GM12878 (cell line): ENCODE data around the gene SMG6. TPM values are rescaled to one million over a fixed set of nuclear protein-coding genes. Genes with fewer than 3 reads are reported as not detected.

Experiments used
- ATAC-seq: fragments of 200-7000 bp; cut with Tn5 transposase; 3 replicates; pipeline ENCODE4 v1.9.1; 2020; ENCODE audit warnings: mild to moderate bottlenecking, moderate library complexity
- BruUV-seq: library from RNA; stranded (reverse); fragments of 400-500 nt; replicated peaks from 2 replicates; lab custom pipeline; 2021; lab: Mats Ljungman, UMichigan
- CTCF ChIA-PET: fragments of 300-600 bp; sonication (Branson Sonifier 250); formaldehyde crosslinking; extraction: SDS; loops from one replicate; lab custom pipeline; 2021; ENCODE audit warnings: inconsistent platforms; lab: Yijun Ruan, JAX
- POLR2A ChIA-PET: fragments of 350-600 bp; formaldehyde crosslinking; extraction: SDS; loops from one replicate; lab custom pipeline; 2021; ENCODE audit warnings: inconsistent platforms; lab: Charles Lee
- RAD21 ChIA-PET: fragments of 300-600 bp; sonication (Branson Sonifier 250); formaldehyde crosslinking; loops from one replicate; lab custom pipeline; 2023; ENCODE audit warnings: antibody characterized with exemption; ENCODE audit not compliant: unreplicated experiment; lab: Charles Lee
- SMC1A ChIA-PET: fragments of 300-600 bp; sonication (Branson Sonifier 250); formaldehyde crosslinking; loops from one replicate; lab custom pipeline; 2023; ENCODE audit not compliant: unreplicated experiment, uncharacterized antibody; lab: Charles Lee
- DNase-seq: peaks from one replicate; pipeline ENCODE4 v3.0.0-alpha.2; 2011; ENCODE audit warnings: low read depth, low spot score
- FAIRE-seq: peaks from 3 replicates; lab custom pipeline; 2011; peaks lifted over from hg19 to GRCh38; lab: Jason Lieb, UNC
- H2AFZ ChIP-seq: 2 replicates; pipeline ENCODE4 v1.6.0; 2011; ENCODE audit warnings: low read depth, low read length, control low read depth; ENCODE audit not compliant: control insufficient read depth
- H3K27ac ChIP-seq: 2 replicates; pipeline ENCODE4 v1.5.1; 2011; ENCODE audit warnings: control low read depth; ENCODE audit not compliant: control insufficient read depth, insufficient read depth
- H3K27me3 ChIP-seq, 2 experiments: replicated peaks in 1 of 2; 2 replicates each; pipeline versions ENCODE4 v1.6.0 to v1.6.1; 2011; ENCODE audit warnings: low read length in 1 of 2; ENCODE audit not compliant: control insufficient read depth in 2 of 2, insufficient read depth in 2 of 2
- H3K36me3 ChIP-seq, 2 experiments: 2 replicates each; pipeline ENCODE4 v1.5.1; 2011; ENCODE audit warnings: low read length in 1 of 2; ENCODE audit not compliant: control insufficient read depth in 2 of 2, insufficient read depth in 2 of 2
- H3K4me1 ChIP-seq: 2 replicates; pipeline ENCODE4 v1.6.1; 2011; ENCODE audit warnings: mild to moderate bottlenecking, low read length, moderate library complexity, mixed read lengths; ENCODE audit not compliant: control insufficient read depth, insufficient read depth
- H3K4me2 ChIP-seq: 2 replicates; pipeline ENCODE4 v1.6.0; 2011; ENCODE audit warnings: control low read depth; ENCODE audit not compliant: control insufficient read depth, insufficient read depth
- H3K4me3 ChIP-seq: fragments of 200-600 bp; sonication (generic); 2 replicates; pipeline ENCODE4 v1.5.1; 2016
- H3K79me2 ChIP-seq: 2 replicates; pipeline ENCODE4 v1.6.0; 2011; ENCODE audit warnings: low read length; ENCODE audit not compliant: control insufficient read depth, insufficient read depth
- H3K9ac ChIP-seq: 2 replicates; pipeline ENCODE4 v1.8.0; 2011; ENCODE audit warnings: low read length, control low read depth, mixed read lengths; ENCODE audit not compliant: control insufficient read depth, insufficient read depth
- H3K9me3 ChIP-seq: replicated peaks from 3 replicates; pipeline ENCODE4 v1.5.1; 2011; ENCODE audit warnings: mild to moderate bottlenecking, low read length; ENCODE audit not compliant: control insufficient read depth, insufficient read depth
- H4K20me1 ChIP-seq: 2 replicates; pipeline ENCODE4 v1.6.0; 2011; ENCODE audit not compliant: control insufficient read depth, insufficient read depth
- CBFB ChIP-seq: IDR thresholded peaks from 2 replicates; pipeline ENCODE4 v1.6.1; 2016; ENCODE audit warnings: antibody characterized with exemption, low read depth
- CHD4 ChIP-seq: fragments of 200-600 bp; sonication (generic); IDR thresholded peaks from 2 replicates; pipeline ENCODE4 v1.6.1; 2016; ENCODE audit warnings: mild to moderate bottlenecking
- EGR1 ChIP-seq, 2 experiments: IDR thresholded peaks; 1 replicate in 1 of 2; 2 replicates in 1 of 2; pipeline ENCODE4 v1.6.1; 2011 to 2012; ENCODE audit warnings: low read depth in 2 of 2, low read length in 2 of 2, borderline replicate concordance in 1 of 2, mild to moderate bottlenecking in 1 of 2, moderate library complexity in 1 of 2
- FOXK2 ChIP-seq: fragments of 450-650 bp; IDR thresholded peaks from 2 replicates; pipeline ENCODE4 v1.6.1; 2017; ENCODE audit warnings: mild to moderate bottlenecking, moderate library complexity
- NFXL1 ChIP-seq: fragments of 450-650 bp; IDR thresholded peaks from 2 replicates; pipeline ENCODE4 v1.6.1; 2017; ENCODE audit warnings: antibody characterized with exemption, mild to moderate bottlenecking, borderline replicate concordance
- TAF1 ChIP-seq: IDR thresholded peaks from 2 replicates; pipeline ENCODE4 v1.6.1; 2011; ENCODE audit warnings: mild to moderate bottlenecking, low read depth, low read length, borderline replicate concordance
- TCF3 ChIP-seq: IDR thresholded peaks from 2 replicates; pipeline ENCODE4 v1.6.1; 2012; ENCODE audit warnings: low read depth, mild to moderate bottlenecking, low read length, borderline replicate concordance; ENCODE audit not compliant: insufficient read depth
- WGBS: methylation state at CpG from one replicate; pipeline ENCODE4 v1.1.6; 2016; ENCODE audit warnings: low lambda C conversion rate; ENCODE audit not compliant: insufficient replicate concordance, insufficient coverage; ENCODE audit errors: missing lambda C conversion rate; 5-methylcytosine and 5-hydroxymethylcytosine counted together
- in situ Hi-C: fragments of 300-500 bp; cut with MboI; formaldehyde crosslinking; loops from 9 replicates; pipeline ENCODE4 v1.14.3; 2018; ENCODE audit warnings: mixed read lengths
- intact Hi-C: fragments of 100-400 bp; cut with micrococcal nuclease; formaldehyde crosslinking; loops from one replicate; pipeline ENCODE4 v1.14.2; 2022; ENCODE audit not compliant: unreplicated experiment
- polyA plus RNA-seq, 11 experiments: library from polyadenylated mRNA; depleted of rRNA in 4 of 11; unstranded in 6 of 11; stranded (reverse) in 5 of 11; fragments of >200 nt; fragmentation: Nextera tagmentation in 4 of 11; fragmentation: Illumina TruSeq in 1 of 11; extraction: Ambion mirVana in 4 of 11; extraction: Trizol in 1 of 11; gene quantifications; 1 replicate in 1 of 11; 2 replicates in 10 of 11; pipeline versions ENCODE4 v1.2.1 to v1.2.3, GENCODE V29; 2011 to 2016; ENCODE audit warnings: inconsistent platforms in 2 of 11, missing spikeins in 2 of 11, low read depth in 1 of 11
- total RNA-seq, 4 experiments: library from RNA; depleted of rRNA in 3 of 4; stranded (reverse); fragments of >200 nt in 3 of 4; fragmentation: Illumina TruSeq in 1 of 4; extraction: Trizol in 1 of 4; gene quantifications; 2 replicates each; pipeline versions ENCODE4 v1.2.1 to v1.2.3, GENCODE V29; 2013 to 2021
- TF ChIP-seq, protein P1 (sequence below): fragments of 450-650 bp; IDR thresholded peaks from 2 replicates; pipeline ENCODE4 v1.6.1; 2016; ENCODE audit warnings: mild to moderate bottlenecking
- TF ChIP-seq, protein P2 (sequence below): fragments of 450-650 bp; IDR thresholded peaks from 2 replicates; pipeline ENCODE4 v1.6.1; 2014; ENCODE audit warnings: mild to moderate bottlenecking

SMG6 gene
- total and polyA plus RNA-seq, 10 of the 15 experiments (the other 5 are each of a cell fraction or from before 2014, with no cell fraction given): 0.58 to 28.7 (median 15.7) TPM

DNA sequence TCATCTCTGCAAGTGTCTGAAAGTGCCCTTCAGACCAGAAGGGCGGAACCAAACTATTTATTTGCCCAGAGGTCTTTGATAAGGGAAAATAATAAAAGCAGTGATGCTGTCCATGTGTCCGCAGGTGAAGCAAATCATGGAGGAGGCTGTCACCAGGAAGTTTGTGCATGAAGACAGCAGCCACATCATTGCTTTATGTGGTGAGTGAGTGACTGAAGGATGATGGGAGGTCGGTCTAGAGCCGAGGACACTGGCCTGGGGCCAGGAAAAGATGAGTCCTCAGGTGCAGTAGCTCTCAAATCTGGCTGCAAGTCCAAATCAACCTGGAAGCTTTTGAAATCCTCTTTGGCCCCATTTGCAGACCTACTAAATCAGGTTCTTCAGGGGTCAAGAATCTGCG, 39.8 kb upstream of the SMG6 start:
- ChIA-PET SMC1A (no interaction called here), RAD21 (no interaction called here), CTCF (no interaction called here), POLR2A (no interaction called here)
- DNase-seq (no peak), ATAC-seq (no peak), FAIRE-seq (no peak)
- no peaks in the 10 kb centered on the region for H3K9me3 ChIP-seq
- no peak overlapping the region for H3K4me3 ChIP-seq
- intact Hi-C loops (no loop called here), in situ Hi-C loops (no loop called here)
- H3K27me3 ChIP-seq: no peaks in the 10 kb centered on the region
- WGBS: 99% methylated on average over 5 of the region's 5 CpGs
- no peak overlapping the region for H3K27ac ChIP-seq
- no peaks in the 10 kb centered on the region for H3K4me1 ChIP-seq
- no TSS peak for BruUV-seq
- no peak overlapping the region for H3K9ac ChIP-seq
- no peak overlapping the region for H2AFZ ChIP-seq
- peaks cover 0 to 3% of the 10 kb centered on the region in 2 experiments; a peak in 2 of 4 replicates for H3K36me3 ChIP-seq
- no peaks in the 10 kb centered on the region for H4K20me1 ChIP-seq
- no peak overlapping the region for H3K4me2 ChIP-seq
- TF ChIP-seq CBFB (no peak), NFXL1 (no peak), EGR1 (IDR thresholded peaks at IDR 0.05; ENCODE audit: borderline replicate concordance in 1 of 2, low read depth in 2 of 2, low read length in 2 of 2) (no peak), FOXK2 (no peak), TCF3 (no peak), TAF1 (no peak), CHD4 (no peak)
- TF ChIP-seq, protein P1, sequence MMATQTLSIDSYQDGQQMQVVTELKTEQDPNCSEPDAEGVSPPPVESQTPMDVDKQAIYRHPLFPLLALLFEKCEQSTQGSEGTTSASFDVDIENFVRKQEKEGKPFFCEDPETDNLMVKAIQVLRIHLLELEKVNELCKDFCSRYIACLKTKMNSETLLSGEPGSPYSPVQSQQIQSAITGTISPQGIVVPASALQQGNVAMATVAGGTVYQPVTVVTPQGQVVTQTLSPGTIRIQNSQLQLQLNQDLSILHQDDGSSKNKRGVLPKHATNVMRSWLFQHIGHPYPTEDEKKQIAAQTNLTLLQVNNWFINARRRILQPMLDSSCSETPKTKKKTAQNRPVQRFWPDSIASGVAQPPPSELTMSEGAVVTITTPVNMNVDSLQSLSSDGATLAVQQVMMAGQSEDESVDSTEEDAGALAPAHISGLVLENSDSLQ: no peak
- TF ChIP-seq, protein P2, sequence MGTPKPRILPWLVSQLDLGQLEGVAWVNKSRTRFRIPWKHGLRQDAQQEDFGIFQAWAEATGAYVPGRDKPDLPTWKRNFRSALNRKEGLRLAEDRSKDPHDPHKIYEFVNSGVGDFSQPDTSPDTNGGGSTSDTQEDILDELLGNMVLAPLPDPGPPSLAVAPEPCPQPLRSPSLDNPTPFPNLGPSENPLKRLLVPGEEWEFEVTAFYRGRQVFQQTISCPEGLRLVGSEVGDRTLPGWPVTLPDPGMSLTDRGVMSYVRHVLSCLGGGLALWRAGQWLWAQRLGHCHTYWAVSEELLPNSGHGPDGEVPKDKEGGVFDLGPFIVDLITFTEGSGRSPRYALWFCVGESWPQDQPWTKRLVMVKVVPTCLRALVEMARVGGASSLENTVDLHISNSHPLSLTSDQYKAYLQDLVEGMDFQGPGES: no peak
- no peaks in the 10 kb centered on the region; the same call in 1 of the 2 replicates for H3K79me2 ChIP-seq
